ENCODE measurements around the gene ABCB11.
A peak's percentile ranks its signal among the peaks of the same experiment; 100 is the strongest.

The ABCB11 gene

GRCh38 chr2:169041594-169041993, 10.5 kb upstream of the ABCB11 start:
- no peak for DNase-seq

DNA sequence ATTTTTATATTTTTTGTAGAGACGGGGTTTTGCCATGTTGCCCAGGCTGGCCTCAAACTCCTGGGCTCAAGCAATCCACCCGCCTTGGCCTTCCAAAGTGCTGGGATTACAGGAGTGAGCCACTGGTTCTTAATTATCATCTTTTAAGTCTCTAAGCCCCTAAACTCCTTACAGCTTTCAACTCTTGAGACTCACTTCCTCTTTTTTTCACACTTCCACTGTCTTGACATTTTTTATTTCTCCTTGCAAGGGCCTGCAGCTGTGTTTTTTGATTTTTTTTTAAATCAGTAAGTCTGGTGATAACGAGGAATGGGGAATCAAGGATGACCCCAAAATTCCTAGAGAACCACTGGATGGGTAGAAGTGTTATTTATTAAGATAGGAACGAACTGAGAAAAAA, 8.6 kb upstream of the ABCB11 start:
- no peak for DNase-seq

DNA sequence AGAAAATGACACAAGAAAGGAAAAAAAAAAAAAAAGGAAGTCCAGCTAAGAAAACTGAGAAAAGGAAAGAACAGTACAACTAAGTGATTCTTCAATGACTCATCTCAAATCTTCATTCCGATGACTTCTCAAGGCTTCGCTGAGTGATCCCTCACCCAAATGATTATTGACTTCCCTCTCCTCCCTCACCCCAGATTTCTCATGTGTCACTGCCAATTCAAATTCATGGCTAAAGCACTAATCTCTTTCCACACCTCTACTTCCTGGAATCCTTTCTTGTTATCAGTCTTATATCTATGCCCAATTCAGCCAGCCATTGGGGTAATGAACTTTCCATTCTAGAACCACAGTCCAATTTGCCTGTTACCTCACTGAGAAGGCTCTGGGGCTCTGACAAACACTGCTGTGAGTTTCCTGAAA, 7.2 kb upstream of the ABCB11 start:
- peak; percentile 20 for DNase-seq

DNA sequence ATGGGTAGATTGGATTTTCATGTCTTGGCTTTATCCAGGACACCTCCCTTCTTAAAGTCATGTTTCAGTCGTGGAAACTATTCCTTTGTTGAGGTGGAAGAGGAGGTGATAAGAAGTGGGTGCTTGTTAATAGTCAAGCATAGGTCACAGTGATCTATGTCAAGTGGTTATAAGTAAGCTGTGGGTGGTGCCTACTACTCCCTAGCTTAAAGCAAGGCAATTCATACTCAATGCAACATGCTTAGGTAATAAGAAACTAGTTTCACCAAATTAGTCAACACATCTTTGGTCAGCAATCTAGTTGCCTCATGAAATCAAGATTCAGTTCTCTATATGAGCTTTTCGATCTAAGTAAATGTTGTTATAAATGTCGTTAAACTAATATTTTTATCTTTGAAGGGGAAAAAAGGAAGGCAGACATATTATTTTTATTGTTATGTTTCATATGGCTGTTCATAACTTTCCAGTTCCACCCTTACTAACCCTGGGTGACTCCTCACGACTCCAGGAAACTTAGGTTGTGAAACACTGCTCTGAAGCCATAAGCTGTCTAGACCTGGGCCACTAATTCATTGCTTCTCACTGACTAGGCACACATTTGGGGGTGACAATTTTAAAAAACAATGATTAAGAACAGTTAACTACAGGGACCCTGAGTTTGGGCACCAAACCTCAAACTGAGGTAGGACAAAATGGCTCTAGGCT, 5.8 kb upstream of the ABCB11 start:
- DNase-seq: no peak

GRCh38 chr2:169035887-169036286, 4.8 kb upstream of the ABCB11 start:
- DNase-seq: no peak

- DNase-seq: no peak
Measured at GRCh38 chr2:169034984-169035544, 3.9 kb upstream of the ABCB11 start.

- DNase-seq: no peak
Measured at GRCh38 chr2:169034256-169034655, 3.1 kb upstream of the ABCB11 start.

- no peak for DNase-seq
Measured at GRCh38 chr2:169029341-169029740, 1.8 kb downstream of the ABCB11 start.

- DNase-seq: no peak
Measured at GRCh38 chr2:169027234-169027633, 3.9 kb downstream of the ABCB11 start.

- no peak for DNase-seq
Measured at GRCh38 chr2:169026056-169026455, 5.1 kb downstream of the ABCB11 start.

DNA sequence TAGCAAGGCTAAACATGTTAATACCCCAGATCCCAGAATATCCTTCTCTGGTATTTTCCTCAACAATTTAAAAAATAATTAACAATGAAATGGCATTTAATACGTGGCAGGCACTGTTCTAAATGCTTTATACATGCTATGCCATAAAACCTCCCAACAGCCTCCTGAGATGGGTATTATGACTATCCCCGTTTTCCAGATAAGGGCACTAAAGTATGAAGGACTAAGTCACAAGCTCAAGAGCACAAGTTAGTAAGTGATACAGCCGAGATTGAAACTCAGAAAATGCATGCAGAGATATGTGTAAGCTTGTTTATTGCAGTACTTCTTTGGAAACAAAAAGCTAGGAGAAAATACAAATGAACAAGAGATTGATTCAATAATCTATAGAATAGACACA, 8.0 kb downstream of the ABCB11 start:
- no peak for DNase-seq

DNA sequence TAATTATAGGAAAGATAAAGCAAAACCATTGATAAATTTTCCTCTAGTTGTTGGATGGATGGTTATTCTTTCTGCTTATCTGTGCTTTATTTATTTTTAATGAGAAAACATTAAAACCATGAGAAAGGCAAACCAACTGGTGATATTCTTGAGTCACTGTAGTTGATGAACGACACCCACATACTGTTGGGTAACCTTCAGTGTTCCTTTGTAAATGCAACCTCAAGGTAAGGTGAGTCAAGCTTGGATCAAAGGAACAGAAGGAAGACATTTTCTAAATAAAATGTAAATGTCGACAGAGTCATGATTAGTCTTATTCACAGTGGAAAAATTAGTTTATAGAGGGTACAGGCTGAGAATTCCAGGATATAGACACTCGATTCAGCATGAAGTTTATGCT, 12.7 kb downstream of the ABCB11 start:
- DNase-seq: no peak

- DNase-seq: no peak
Measured at GRCh38 chr2:169015943-169016342, 15.2 kb downstream of the ABCB11 start.

DNA sequence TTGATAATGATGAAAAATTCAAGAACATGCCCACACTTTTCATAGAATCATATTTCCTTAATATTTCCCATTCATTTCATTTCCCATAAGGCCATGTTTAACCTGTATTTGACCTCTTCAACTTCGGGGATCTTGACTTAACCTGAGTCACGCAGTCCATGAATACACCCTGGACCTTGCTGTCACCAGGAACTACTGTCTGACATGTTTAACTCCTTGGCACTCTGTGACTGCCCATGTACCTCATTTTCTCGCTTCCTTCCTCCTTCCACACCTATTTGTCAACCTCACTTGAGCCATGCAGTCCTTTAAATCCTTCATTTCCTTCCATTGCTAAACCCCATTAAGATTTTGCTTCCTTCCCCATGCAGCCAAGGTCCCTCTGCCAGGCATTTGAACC, 16.3 kb downstream of the ABCB11 start:
- DNase-seq: no peak

DNA sequence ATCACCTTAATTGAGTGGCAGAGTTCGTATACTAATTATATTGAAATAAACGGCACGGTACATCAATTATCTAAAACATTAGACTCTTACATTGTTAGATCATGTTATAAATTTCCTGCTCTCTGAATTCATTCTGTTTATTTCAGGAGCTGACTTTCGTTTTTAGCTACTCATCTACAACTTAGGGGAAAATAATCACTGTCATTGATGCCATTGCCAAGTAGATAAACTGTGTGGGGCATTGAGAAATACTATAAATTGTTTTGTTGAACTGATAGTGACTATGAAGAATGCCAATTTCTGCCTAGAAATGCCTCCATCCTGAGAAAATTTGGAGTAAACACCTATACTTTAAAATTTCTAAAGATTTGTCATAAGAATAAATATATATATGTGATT, 17.5 kb downstream of the ABCB11 start:
- DNase-seq: no peak

- DNase-seq: no peak
Measured at GRCh38 chr2:169012812-169013627, 18.1 kb downstream of the ABCB11 start.

DNA sequence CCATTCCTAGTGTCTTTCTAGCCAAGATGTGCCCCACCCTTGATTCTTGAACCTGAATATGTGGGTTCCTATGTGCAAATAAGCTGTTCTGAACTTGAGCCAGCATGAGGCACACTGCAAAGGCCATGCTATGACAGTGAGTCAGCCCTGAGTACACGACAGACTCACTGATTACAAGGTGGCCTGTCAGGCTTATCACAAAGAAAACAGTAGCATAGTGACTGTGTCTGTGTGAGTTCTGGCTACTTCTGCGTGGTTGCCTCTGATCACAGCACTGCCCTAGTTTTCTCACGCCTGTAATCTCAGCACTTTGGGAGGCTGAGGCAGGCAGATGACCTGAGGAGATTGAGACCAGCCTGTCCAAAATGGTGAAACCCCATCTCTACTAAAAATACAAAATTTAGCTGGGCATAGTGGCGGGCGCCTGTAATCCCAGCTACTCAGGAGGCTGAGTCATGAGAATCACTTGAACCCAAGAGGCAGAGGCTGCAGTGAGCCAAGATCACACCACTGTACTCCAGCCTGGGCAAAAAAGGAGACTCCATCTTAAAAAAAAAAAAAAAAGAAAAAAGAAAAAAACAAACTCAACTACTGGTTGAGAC, 18.8 kb downstream of the ABCB11 start:
- DNase-seq: peak; percentile 49

DNA sequence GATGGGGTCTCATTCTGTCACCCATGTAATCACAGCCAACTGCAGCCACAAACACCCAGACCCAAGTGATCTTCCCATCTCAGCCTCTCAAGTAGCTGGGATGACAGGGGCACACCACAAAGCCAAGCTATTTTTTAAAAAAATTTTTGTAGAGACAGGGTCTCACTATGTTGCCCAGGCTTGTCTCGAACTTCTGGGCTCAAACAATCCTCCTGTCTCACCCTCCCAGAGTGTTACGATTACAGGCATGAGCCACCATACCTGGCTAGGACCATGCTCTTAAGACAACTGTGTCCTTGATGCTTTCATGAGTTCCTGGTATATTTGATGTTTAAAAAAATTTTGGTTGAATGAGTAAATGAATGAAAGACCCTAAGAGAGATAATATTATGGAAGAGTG, 19.4 kb downstream of the ABCB11 start:
- no peak for DNase-seq

DNA sequence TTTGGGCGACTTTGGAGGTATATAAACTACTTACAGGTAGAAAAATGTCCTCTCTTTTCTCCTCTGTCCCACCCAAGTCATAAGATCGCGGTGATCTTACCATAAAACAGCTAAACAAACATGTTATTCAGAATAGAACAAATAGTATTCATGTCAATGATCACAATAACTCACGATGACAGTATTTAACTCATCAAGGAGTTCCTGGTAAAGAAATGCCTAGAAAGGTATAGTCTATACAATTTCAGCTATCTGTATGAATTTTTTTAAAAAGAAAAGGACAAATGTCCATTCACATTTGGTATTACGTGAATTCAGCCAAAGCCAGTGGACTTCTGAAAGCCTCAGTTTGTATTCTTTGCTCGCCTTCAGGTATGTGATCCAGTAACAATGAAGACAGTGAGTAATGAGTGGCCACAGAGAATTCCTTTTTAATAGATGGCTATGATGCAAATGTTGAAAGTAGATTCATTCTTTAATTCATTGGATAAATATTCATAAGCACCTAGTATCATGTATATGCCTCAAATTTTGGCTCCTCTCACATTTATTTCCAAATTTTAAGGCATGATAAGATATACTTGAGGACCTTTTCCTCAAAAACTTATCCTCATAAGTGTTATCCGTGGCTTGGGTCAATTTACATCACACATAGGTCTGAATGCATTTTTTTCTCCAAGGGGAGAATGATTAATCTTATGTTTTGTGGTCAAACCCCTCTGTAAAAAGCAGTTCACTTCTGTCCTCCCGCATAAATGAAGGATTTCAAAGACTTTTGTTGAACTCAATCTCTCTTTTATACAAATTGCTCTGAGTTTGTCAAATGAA, 20.3 kb downstream of the ABCB11 start:
- no peak for DNase-seq

DNA sequence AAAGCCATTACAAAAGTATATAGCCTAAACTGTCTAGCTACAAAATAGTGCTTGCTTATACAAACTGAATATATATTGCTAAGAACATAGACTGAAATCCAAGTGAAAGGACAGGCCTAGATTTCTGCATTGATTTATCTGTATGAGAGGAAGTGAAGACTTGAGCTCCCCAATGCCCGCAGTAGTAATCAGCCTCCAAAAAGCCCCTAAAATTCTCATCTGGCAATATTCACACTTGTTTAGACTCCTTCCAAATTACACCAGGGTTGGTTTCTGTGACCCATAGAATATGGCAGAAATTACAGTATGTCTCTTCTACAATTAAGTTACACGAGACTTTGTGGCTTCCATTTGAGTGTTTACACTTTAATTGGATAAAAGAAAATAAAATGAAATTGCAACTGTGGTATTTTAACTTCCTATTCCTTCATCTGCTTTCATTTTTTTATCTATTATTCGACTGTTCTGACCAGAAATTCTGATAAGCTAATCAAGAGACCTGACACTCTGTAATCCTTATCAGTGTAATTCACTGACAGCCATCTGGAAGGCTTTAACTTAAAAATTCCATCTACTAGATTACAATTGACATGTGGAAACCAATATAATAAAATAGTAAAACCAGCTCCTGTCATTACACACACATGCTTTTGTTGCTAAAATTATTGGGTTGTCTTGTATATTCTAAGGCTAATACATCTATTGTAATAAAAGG, 21.1 kb downstream of the ABCB11 start:
- no peak for DNase-seq

DNA sequence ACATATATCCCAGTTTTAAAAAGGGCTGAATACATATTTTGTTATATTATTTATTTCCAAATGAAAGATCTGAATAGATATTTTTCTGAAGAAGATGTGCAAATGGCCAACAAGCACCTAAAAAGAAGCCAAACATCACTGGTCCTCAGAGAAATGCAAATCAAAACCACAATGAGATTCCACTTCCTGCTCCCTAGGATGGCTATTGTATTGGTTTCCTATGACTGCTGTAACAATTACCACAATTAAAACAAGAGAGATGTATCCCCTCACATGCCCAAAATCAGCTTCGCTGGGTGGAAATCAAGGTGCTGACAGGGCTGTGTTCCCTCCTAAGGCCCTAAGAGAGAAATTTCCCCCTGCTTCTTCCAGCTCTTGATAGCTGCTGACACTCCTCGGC, 23.2 kb downstream of the ABCB11 start:
- DNase-seq: no peak

DNA sequence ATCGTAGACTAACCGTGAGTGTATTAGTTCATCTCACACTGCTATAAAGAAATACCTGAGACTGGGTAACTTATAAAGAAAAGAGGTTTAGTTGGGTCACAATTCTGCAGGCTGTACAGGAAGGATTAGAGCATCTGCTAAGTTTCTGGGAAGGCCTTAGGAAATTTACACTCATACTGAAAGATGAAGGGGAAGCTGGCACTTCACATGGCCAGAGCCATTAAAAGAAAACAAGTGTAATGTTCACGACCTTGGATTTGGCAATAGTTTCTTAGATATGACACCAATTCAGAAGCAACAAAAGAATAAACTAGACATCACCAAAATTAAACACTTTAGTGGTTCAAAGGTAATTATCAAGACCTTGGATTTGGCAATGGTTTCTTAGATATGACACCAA, 23.8 kb downstream of the ABCB11 start:
- no peak for DNase-seq
